ENCODE results near the gene PARK7.
A peak's percentile ranks its signal among the peaks of the same experiment; 100 is the strongest.
"Not testable (repeated sequence)": the region's sequence is repeated elsewhere in the genome, so short reads cannot be mapped to it uniquely, and the experiment has no call there.

The PARK7 gene

DNA sequence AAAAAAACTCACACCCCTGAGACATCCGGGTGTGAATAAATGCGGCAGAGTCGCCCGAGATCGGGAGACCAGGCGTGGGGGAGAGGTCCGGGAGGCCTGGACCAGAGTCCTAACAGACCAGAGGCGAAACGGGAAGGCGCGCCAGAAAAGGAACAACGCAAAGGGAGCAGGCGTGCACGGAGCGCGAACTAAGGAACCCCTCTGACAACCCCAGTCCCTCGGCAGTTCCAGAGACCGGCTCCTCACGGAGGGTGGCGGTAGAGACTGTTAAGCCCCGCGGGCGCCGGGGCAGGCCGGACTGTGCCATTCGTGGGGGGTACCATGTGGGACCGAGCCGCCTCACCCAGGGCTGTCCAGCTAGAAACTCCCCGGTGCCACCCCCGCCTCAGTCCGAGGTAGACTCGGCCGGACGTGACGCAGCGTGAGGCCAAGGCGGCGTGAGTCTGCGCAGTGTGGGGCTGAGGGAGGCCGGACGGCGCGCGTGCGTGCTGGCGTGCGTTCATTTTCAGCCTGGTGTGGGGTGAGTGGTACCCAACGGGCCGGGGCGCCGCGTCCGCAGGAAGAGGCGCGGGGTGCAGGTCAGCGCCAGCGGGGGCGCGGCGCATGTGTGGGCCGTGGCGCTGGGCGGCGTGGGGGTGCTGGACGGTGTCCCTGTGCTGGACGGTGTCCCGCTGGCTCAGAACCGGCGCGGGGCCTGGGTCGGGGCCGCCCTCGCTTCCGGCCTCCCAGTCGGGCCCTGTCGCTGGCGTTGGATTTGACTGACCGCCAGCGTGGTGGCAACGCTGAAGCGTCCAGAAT is at the start of gene PARK7:
Gene PARK7, plus strand, starts transcription at position 496 of the 798 bp plus-strand sequence. CDS start 1,075 bp downstream, outside the sequence.
- peak; percentile 85 for DNase-seq

DNA sequence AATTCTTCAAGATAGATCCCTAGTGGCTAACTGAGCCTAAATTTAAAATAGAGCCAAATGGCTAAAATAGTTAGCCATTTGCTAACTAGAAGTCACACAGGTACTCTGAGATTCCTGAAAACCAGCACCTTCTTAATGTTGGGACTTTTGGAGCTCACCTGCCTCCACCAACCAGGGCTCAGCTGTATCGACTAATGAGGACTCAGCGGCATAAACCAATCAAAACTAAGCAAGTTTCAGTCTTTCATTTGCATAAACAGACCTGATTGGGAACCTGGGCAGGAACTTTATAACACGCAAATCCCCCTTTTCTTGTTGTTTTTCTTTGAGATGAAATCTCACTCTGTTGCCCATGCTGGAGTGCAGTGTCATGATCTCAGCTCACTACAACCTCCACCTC is 49.4 kb upstream of the PARK7 start:
- DNase-seq: no peak

DNA sequence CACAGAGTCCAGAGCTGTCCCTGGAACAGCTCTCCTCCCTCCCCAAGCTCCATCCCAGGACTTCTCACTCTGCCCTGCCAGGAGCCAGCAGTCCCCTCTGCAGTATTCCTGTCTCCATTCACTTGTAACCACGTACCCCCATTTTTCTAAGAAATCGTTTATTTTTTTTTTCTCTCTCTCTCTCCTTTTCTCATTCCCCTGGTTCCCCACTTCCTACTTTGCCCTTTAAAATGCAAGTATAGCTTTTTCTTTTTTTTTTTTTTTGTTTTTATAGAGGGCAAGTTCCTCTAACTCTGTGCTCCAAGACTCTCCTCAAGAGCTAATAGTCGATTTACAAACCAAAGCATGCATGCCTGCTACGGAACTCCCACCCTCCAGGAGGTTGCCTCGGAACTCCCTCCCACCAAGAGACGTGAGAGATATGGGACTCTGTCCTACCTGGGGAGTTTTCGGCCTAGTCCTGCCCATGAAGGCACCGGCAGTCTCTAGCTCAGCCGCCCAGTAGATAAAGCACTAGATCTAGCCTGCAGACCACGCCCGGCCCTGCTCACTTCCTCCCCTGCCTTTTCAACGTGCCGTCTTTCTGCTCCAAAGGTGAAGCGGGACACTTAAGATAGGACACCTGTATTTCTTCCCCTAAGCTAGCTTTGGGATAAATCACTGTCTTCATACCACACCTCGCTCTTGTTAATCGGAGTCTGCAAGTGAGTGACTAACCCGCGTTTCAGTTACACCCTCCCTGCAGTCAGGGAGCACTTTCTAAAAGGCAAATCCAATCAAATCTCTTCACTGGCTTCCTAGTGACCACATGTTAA is 48.6 kb upstream of the PARK7 start:
- no peak for DNase-seq

DNA sequence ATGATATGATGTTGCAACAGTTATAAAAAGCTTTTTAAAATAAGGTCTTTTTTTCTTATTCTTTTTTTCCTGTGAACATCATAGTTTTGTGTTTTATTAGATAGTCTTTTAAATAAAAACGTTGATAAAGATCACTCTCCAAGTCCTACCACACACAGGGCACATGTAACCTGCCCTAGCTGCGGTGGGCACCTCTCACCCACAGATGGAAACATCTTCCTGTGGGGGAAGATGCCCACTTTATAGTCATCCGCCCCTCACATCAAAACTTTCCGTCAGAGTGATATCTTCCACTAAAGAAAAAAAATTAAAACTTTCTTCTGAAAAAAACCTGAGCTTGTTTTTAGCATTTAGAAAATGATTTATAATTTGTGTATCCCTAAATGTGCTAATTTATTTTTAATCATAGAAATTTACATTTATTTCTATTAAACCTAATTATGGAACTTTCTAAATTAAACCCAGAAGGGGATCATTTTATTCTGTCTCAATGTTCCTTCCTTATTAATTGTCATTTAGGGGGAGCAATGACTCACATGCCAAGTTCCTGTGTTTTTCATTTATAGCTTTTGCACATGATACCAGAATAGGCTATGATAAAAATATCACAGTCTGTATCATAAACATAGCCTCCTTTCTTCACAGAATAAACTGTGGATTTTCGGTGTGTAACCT is 45.5 kb upstream of the PARK7 start:
- no peak for DNase-seq

DNA sequence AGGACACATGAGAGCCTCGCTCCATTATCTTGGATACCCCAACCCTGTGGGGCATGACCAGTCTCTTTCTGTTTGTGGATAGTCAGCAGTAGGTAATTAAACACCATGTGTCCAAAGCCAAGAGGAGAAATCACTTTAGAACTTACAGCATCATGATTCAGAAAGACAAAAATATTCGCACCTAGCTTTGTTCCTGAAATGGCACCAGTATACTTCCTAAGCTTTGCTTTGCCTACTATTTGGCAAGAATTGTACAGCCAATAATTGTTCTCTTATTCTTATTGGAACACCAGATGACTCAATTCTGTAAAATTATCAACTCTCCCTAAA is 45.0 kb upstream of the PARK7 start:
- DNase-seq: no peak

DNA sequence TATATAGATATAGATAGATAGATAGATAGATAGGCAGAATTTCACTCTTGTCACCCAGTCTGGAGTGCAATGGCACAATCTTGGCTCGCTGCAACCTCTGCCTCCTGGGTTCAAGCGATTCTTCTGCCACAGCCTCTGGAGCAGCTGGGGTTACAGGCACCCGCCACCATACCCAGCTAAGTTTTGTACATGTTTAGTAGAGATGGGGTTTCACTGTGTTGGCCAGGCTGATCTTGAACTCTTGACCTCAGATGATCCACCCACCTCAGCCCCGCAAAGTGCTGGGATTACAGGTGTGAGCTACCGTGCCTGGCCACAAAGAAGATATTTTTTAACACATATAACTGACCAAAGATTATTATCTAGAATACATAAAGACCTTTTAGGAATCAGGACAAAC is 43.5 kb upstream of the PARK7 start:
- not testable (repeated sequence) for DNase-seq

DNA sequence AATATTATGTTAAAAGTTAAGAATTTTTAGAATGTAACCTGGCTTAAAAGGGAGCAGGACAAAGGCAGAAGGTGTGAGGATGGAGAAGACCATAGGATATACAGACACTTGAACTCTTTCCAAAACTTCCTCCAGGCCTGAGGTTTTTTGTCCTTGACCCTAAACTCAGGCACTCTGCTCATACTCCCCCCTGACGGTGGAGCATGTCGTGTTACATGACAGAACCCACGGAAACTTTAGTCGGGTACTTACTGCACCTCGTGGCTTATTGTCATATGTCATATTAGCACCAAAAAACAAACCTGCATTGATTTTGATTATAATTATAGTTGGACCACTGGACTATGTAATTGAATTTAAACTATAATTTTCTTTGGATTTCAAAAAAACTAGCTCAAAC is 41.6 kb upstream of the PARK7 start:
- DNase-seq: no peak

DNA sequence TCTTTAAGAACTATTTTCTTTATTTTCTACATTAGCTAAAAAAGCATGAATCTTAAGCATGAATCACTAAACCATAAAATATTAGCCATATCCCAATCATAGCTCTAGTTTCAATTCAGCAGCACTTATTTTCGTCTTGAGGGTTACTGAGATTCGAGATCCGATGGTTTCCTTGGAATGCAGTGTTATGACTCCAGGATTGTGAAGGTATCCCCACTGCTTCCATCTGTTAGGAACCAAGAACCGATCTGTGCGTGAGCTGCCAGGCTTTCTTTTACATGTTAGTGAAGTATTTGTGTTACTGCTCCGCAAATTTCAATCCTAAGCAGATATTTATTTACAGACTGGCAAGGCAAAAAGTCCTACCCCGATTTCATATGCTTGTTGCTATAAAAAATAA is 39.7 kb upstream of the PARK7 start:
- no peak for DNase-seq

DNA sequence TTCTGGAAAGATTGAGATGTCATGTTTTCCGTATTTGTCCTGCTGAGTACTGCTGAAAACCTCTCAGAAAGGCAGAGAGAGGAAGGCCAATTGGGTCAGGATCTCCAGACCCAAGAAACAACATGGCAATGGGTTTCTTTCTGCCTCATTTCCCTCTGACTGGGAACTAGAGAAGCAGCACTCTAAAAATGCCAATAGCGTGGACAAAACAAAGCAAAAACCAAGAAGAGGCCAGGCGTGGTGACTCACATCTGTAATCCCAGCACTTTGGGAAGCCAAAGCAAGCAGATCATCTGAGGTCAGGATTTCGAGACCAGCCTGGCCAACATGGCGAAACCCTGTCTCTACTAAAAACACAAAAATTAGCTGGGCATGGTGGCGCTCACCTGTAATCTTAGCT is 39.2 kb upstream of the PARK7 start:
- DNase-seq: no peak

DNA sequence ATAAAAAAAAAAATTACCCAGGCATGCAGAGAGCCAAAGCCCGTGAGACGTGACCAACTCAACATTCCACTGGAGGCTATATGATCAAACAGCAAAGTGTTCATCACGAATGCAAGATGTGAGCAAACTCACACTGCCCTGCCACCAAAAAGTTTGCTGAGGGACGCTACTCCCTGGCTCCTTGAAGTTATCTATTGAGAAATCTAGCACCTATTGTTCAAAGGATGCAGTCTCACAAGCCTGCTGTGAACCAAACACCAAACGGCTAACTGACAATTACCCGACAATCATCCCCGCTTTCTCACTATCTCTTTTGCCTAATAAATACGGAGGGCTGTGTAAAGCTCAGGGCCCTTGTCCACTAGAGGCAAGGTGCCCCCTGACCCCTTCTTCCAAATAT is 34.5 kb upstream of the PARK7 start:
- not testable (repeated sequence) for DNase-seq

DNA sequence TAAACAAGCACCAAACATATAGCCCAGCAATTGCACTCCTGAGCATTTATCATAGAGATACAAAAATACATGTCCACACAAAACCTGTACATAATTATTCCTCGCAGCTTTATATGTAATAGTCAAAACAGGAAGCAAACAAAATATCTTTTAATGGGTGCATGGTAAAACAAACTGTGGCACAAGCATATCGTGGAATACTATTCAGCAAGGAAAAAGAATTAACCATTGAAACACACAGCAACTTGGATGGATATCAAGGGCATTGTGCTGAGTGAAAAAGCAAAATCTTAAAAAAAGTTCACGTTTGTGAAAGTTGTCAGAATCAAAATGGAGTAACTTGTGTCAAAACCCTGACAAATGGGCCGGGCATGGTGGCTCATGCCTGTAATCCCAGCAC is 33.3 kb upstream of the PARK7 start:
- DNase-seq: no peak

DNA sequence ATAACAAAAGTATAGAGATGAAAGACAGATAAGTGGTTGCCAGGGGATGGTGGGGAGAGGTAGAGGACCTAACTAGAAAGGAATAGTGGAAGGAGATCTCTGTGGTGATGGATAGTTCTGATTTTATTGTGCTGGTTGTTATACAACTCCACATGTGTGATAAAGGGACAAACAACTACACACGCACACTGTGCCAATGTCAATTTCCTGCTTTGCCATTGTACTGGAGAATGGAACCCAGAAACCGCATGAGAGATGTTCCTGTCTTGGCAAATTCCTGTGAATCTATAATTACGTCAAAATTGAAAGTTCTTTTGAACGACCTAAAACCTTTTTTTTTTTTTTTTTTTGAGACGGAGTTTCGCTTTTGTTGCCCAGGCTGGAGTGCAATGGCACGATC is 31.9 kb upstream of the PARK7 start:
- DNase-seq: no peak

DNA sequence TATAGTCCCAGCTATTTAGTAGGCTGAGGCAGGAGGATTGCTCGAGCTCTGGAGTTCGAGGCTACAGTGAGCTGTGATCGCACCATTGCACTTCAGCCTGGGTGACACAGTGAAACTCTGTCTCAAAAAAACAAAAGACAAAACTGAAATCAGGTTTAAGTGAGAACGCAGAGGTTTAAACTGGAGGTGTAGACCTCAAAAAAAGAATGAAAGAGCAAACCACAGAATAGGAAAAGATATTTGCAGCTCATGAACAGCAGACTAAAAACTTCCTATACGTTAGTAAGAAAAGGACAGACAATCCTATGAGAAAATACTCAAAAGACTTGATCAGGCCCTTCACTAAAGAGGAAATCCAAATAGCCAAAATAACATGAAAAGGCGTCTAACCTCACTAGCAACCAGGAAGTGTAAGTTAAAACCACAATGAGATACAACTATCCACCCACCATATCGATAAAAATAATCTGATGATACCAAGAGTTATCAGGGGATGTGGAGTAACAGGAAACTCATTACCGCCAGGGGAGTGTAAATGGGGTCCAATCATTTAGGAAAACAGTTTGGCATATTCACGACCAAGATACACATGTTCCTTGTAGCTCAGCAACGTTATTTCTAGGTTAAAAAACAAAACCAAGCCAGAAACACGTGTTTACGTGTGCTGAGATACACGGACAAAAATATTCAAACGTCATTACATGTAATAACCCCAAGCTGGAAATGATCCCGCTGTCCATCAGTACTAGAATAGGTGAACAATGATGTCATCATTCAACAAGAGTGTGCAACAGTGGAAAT is 30.7 kb upstream of the PARK7 start:
- no peak for DNase-seq

DNA sequence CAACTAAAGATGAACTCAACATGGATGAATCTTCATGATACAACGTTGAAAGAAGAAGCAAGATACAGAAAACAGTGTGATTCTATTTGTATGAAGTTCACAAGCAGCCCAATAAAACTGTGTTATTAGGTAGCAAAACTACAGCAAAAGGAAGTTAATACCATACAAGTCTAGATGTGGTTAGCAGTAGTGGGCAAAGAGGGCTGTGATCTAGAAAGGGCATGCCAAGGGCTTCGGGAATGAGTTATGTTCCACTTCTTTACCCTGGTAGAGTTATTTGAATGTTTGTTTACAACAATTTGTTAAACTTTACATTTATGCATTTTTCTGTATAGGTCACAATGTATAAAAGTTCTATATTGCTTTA is 30.1 kb upstream of the PARK7 start:
- no peak for DNase-seq

DNA sequence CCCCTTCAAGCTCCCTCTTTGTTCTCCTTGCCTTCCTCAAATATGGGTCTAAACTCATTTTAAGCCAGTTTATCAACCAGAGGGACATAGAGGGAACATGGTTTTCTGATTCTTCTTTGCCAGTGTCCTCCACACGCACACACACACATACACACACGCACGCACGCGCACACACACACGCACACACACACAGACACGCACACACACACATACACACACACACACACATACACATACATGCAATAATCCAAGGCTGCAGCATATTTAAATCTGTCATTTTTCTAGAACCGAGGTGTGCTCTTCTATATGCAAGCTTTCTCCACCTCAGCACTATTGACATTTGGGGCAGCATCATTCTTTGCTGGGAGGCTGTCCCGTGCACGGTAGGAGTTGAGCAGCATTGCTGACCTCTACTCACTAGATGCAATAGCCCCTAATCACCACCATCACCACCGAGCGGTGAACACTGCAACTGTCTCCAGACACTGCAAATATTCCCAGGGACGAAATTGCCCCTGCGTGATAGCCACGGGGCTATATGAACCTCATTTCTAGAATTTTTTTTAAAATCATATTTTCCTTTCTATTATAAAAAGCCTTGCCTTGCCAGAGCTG is 28.9 kb upstream of the PARK7 start:
- no peak for DNase-seq

DNA sequence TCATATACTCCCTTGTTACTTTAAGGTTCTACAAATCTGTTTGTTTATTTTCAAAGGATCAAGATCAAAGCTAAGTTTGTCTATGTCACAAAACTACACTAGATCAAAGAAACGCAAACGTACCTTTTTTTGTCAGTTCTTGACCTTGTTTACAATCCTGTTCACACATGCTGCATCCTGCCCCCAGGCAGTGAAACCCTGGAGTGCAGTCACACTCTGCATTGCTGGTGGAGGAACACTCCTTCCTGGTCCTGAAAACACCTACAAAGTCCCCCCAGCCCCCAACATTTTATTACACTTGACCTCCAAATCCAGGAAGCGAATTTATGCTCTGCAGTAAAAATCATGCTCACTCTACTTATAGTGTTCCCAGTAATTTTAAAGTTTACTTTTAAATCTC is 23.4 kb upstream of the PARK7 start:
- DNase-seq: no peak

DNA sequence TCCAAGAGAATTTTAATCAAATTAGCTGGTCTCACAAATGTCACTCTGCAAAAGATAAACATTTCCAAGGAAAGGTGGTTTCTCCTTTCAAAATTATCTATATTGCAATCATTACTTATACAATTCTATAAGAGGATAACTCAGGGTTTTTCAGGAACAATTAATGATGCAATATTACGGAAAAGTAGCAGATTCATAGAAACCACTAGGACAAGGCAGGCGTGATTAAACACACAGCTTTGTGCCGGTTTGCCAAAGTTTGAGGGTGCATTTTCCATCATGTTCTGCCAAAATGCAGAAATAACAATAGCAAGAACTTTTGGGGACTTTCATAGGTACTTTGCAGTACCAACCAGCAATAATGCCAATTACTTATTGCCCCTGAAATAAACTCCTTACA is 21.5 kb upstream of the PARK7 start:
- no peak for DNase-seq

DNA sequence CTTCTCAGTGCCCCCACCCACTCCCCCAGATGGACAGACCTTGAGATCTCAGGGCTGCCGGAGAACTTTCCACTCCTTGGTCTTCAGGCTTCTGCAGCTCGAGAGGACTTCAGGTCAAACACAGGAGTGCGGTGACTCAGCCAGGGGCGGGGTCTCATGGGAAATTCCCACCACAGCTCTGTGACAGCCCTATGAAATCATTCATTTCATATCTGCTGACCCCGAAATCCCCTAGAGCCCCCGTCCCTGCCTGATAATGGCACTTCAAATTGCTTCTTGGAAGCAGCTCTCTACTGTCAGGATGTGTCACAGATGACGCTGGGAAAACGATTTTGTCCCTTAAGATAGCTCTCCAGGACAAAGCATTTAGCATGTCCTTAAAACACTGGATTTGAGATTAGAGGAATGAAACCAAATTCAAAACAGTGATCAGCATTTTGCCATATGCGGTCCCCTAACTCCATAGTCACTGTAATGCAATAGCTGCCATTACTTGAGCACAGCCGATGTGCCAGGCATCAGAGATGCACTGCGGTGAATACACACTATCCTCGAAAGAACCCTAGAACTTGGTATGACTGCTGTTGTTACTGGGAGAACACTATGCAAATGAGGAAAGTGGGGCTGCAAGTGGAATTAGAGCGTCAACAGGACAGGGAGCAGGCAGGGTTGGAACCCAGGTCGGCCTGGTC is 20.6 kb upstream of the PARK7 start, which contains the start of gene TNFRSF9:
Gene TNFRSF9, minus strand, starts transcription at position 95 of the 692 bp plus-strand sequence. CDS start 845 bp downstream, outside the sequence.
- no peak for DNase-seq

DNA sequence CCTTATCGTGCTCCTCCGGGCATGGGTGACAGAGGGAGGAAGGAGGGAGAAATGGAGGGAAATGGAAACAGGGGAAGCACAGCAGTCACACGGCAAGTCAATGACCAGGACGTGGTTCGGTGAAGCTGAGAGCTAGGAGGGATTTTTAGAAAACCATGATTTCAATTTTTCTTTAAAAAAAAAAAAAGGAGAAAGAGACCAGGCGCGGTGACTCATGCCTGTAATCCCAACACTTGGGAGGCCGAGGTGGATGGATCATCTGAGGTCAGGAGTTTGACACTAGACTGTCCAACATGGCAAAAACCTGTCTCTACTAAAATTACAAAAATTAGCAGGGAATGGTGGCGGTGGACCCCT is 20.1 kb upstream of the PARK7 start:
- DNase-seq: no peak

DNA sequence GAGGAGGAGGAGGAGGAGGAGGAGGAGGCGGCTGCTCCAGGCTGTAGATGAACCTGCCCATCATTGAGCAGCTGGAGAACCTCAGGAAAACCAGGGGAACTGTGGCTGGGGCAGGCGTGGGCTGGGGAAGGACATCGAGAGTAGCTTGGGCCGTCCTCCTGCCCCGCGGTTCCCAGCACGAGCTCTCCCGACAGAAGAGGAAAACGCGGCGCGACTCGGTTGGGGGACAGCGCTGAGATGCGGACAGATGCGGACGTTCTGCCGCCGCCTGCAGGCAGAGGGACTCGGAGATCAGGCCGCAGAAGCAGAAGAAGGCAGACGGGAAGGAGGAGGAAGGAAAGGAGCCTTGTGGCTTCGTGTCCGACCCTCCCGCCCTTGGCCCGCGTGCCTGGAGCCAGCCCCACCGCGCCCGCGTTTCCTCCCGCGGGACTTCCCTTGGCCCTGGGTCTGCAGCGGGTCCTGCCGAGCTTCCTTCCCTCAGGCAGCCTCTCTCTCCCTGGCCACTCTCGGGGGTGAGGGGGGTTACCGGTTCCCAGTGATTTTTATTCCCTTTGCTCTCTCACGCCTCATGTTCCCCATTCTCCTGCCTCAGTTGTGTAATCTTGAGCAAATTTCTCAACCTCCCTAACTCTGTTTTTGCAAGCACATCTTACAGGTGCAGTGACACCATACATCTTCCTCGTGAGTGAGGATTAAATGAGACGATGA is 19.1 kb upstream of the PARK7 start:
- no peak for DNase-seq

DNA sequence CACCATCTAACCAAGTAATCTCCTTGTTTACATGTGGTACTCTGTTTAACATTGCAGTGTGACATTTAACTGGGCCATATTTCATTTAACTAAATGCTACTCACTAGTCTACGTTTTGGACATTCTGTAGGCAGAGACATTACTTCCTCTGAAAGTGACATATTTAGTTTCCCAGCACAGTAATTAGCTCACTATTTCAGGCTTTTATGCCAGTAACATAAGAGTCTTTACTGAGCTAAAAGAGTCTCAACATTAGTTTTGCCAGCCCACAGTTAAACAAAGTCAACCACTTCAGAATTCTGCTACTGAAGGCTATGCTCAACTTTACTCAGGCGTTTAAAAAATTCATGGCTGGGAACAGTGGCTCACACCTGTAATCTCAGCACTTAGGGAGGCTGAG is 18.3 kb upstream of the PARK7 start:
- DNase-seq: no peak
